Suprapubic skin (tissue), 4 donors: ENCODE results near the gene ATXN10. TPM values are rescaled to one million over a fixed set of nuclear protein-coding genes. Genes with fewer than 3 reads are reported as not detected.
"Not testable (repeated sequence)": the region's sequence is repeated elsewhere in the genome, so short reads cannot be mapped to it uniquely, and the experiment has no call there.

ENCODE experiments used
- DNase-seq, 2 donors: peaks; one replicate each; pipeline ENCODE4 v3.0.0-alpha.2; 2019; ENCODE audit warnings: low spot score in 2 of 2
- H3K27ac ChIP-seq: fragments of 200-600 bp; sonication (generic); one replicate; pipeline ENCODE4 v1.5.1; 2019
- H3K27me3 ChIP-seq: fragments of 200-600 bp; sonication (generic); one replicate; pipeline ENCODE4 v1.5.1; 2019
- H3K36me3 ChIP-seq: fragments of 200-600 bp; sonication (generic); one replicate; pipeline ENCODE4 v1.5.1; 2019
- H3K4me1 ChIP-seq: fragments of 200-600 bp; sonication (generic); one replicate; pipeline ENCODE4 v1.5.1; 2019
- H3K4me3 ChIP-seq: fragments of 200-600 bp; sonication (generic); one replicate; pipeline ENCODE4 v1.5.1; 2019; ENCODE audit warnings: mild to moderate bottlenecking
- H3K9me3 ChIP-seq: fragments of 200-600 bp; sonication (generic); one replicate; pipeline ENCODE4 v1.5.1; 2019
- CTCF ChIP-seq, 2 donors: fragments of 200-600 bp in 1 of 2; fragments of 450-650 bp in 1 of 2; sonication (generic) in 1 of 2; IDR thresholded peaks; one replicate each; pipeline ENCODE4 v1.5.1; 2016 to 2019; ENCODE audit warnings: antibody characterized with exemption in 2 of 2, mild to moderate bottlenecking in 1 of 2, moderate library complexity in 1 of 2
- EP300 ChIP-seq: sonication (generic); formaldehyde crosslinking; IDR thresholded peaks from one replicate; pipeline ENCODE4 v1.6.1; 2017; ENCODE audit warnings: antibody characterized with exemption
- POLR2A ChIP-seq, 2 donors: fragments of 450-650 bp; IDR thresholded peaks; one replicate each; pipeline ENCODE4 v1.6.1; 2017; ENCODE audit warnings: antibody characterized with exemption in 2 of 2, mild to moderate bottlenecking in 2 of 2, moderate library complexity in 2 of 2
- POLR2AphosphoS5 ChIP-seq, 3 donors: sonication (generic); formaldehyde crosslinking; IDR thresholded peaks; one replicate each; pipeline ENCODE4 v1.6.1; 2017; ENCODE audit warnings: antibody characterized with exemption in 3 of 3
- WGBS: methylation state at CpG from one replicate; pipeline ENCODE4 v1.1.5; 2018; 5-methylcytosine and 5-hydroxymethylcytosine counted together
- total RNA-seq, 4 donors: library from RNA; depleted of rRNA; stranded (reverse); fragments of >200 nt; gene quantifications; one replicate each; pipeline ENCODE4 v1.1.0, GENCODE V29; 2016

ATXN10 gene
- total RNA-seq, 4 donors from 2014 or later, result 63.2 to 79.0 (median 68.8) TPM

- no peak for DNase-seq
- TF ChIP-seq POLR2A (IDR thresholded peaks at IDR 0.05), result no peak
- TF ChIP-seq CTCF (IDR thresholded peaks at IDR 0.05), result no peak
- no peak for TF ChIP-seq POLR2AphosphoS5 (IDR thresholded peaks at IDR 0.05)
- TF ChIP-seq EP300, result no peak
- Histone ChIP-seq H3K27me3 (no peaks in the 10 kb centered on the region), H3K27ac (no peak overlapping the region), H3K4me3 (no peak overlapping the region), H3K36me3 (peaks cover 12% of the 10 kb centered on the region), H3K4me1 (no peaks in the 10 kb centered on the region), H3K9me3 (no peaks in the 10 kb centered on the region)
- WGBS, result 89% methylated on average over 2 of the region's 2 CpGs
Measured at GRCh38 chr22:45709866-45710265, 38.2 kb downstream of the ATXN10 start.

GRCh38 chr22:45710469-45710868, 38.8 kb downstream of the ATXN10 start:
- Histone ChIP-seq H3K27me3 (no peaks in the 10 kb centered on the region), H3K4me1 (no peaks in the 10 kb centered on the region), H3K27ac (no peak overlapping the region), H3K4me3 (no peak overlapping the region), H3K36me3 (peaks cover 9% of the 10 kb centered on the region), H3K9me3 (no peaks in the 10 kb centered on the region)
- 87% methylated on average over 3 of the region's 3 CpGs for WGBS
- DNase-seq, result no peak
- TF ChIP-seq CTCF (IDR thresholded peaks at IDR 0.05), result no peak
- TF ChIP-seq EP300, result no peak
- TF ChIP-seq POLR2A (IDR thresholded peaks at IDR 0.05), result no peak
- TF ChIP-seq POLR2AphosphoS5 (IDR thresholded peaks at IDR 0.05), result no peak

GRCh38 chr22:45714390-45714789, 42.8 kb downstream of the ATXN10 start:
- not testable (repeated sequence) for H3K4me3 ChIP-seq, H3K27me3 ChIP-seq, H3K36me3 ChIP-seq, H3K27ac ChIP-seq, H3K4me1 ChIP-seq, H3K9me3 ChIP-seq, DNase-seq
- WGBS, result 98% methylated on average over 4 of the region's 4 CpGs

- Histone ChIP-seq H3K9me3 (no peaks in the 10 kb centered on the region), H3K4me1 (no peaks in the 10 kb centered on the region), H3K27me3 (no peaks in the 10 kb centered on the region), H3K4me3 (no peak overlapping the region), H3K27ac (no peak overlapping the region), H3K36me3 (peaks cover 22% of the 10 kb centered on the region)
- TF ChIP-seq CTCF (IDR thresholded peaks at IDR 0.05), result no peak
- TF ChIP-seq POLR2A (IDR thresholded peaks at IDR 0.05), result no peak
- TF ChIP-seq POLR2AphosphoS5 (IDR thresholded peaks at IDR 0.05), result no peak
- no peak for TF ChIP-seq EP300
- 77% methylated on average over 1 of the region's 1 CpG for WGBS
- no peak for DNase-seq
Measured at GRCh38 chr22:45717789-45718188, 46.2 kb downstream of the ATXN10 start.

- Histone ChIP-seq H3K9me3 (no peaks in the 10 kb centered on the region), H3K27me3 (no peaks in the 10 kb centered on the region), H3K36me3 (peaks cover 22% of the 10 kb centered on the region), H3K4me3 (no peak overlapping the region), H3K27ac (no peak overlapping the region), H3K4me1 (no peaks in the 10 kb centered on the region)
- TF ChIP-seq CTCF (IDR thresholded peaks at IDR 0.05), result no peak
- no peak for TF ChIP-seq EP300
- no peak for TF ChIP-seq POLR2AphosphoS5 (IDR thresholded peaks at IDR 0.05)
- no peak for TF ChIP-seq POLR2A (IDR thresholded peaks at IDR 0.05)
- 87% methylated on average over 4 of the region's 4 CpGs for WGBS
- no peak for DNase-seq
Measured at GRCh38 chr22:45718391-45718790, 46.8 kb downstream of the ATXN10 start.

- Histone ChIP-seq H3K9me3 (no peaks in the 10 kb centered on the region), H3K27me3 (no peaks in the 10 kb centered on the region), H3K4me3 (no peak overlapping the region), H3K36me3 (peaks cover 19% of the 10 kb centered on the region), H3K4me1 (no peaks in the 10 kb centered on the region), H3K27ac (no peak overlapping the region)
- WGBS, result 78% methylated on average over 5 of the region's 5 CpGs
- no peak for DNase-seq
- no peak for TF ChIP-seq POLR2A (IDR thresholded peaks at IDR 0.05)
- TF ChIP-seq POLR2AphosphoS5 (IDR thresholded peaks at IDR 0.05), result no peak
- no peak for TF ChIP-seq EP300
Measured at GRCh38 chr22:45720839-45721378, 49.3 kb downstream of the ATXN10 start.
